Epidermal melanocyte (primary cell): ENCODE data around the gene CELF5.

ENCODE experiments used
- DNase-seq: peaks from one replicate; pipeline ENCODE4 v3.0.0; 2011; ENCODE audit warnings: low spot score; ENCODE audit not compliant: insufficient read length

Gene CELF5

DNA sequence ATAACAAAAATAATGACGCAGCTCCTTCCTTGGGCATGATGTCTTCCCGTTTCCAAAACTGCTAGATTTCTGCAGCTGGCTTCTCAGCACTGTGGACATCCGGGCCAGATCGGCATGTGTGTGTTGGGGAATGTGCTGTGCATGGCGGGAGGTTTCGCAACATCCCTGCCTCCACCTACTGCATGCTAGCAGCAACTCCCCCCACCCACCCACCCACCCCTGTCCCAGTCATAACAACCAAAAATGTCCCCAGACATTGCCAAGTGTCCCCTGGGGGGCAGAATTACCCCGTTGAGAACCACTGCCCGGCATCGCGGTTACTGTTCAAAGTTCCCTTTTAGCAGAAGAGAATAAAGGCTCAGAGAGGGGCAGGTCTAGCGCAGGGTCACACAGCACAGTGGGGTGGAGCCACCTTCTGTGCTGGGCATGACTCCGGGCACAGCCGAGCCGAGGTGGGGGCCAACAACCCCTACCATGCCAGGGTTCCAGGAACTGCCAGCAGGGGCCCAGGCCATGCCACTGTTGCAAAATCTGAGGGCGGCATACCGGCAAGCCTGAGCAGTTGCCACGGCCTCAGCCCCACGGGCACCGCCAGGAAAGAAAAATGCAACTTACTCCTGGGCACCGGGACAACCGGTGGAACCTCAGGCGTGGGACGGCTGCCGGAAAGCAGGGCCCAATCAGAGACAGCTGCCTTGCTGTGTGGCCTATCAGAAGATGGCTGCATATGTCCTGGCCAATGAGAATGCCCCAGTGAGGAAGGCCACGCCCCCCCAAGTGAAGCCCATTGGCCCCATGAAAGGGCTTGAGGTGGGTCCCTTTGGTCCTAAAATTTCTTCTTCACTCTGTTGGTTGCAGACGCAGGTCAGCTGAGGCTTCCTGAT, 119.4 kb downstream of the CELF5 start:
- DNase-seq, result no peak

DNA sequence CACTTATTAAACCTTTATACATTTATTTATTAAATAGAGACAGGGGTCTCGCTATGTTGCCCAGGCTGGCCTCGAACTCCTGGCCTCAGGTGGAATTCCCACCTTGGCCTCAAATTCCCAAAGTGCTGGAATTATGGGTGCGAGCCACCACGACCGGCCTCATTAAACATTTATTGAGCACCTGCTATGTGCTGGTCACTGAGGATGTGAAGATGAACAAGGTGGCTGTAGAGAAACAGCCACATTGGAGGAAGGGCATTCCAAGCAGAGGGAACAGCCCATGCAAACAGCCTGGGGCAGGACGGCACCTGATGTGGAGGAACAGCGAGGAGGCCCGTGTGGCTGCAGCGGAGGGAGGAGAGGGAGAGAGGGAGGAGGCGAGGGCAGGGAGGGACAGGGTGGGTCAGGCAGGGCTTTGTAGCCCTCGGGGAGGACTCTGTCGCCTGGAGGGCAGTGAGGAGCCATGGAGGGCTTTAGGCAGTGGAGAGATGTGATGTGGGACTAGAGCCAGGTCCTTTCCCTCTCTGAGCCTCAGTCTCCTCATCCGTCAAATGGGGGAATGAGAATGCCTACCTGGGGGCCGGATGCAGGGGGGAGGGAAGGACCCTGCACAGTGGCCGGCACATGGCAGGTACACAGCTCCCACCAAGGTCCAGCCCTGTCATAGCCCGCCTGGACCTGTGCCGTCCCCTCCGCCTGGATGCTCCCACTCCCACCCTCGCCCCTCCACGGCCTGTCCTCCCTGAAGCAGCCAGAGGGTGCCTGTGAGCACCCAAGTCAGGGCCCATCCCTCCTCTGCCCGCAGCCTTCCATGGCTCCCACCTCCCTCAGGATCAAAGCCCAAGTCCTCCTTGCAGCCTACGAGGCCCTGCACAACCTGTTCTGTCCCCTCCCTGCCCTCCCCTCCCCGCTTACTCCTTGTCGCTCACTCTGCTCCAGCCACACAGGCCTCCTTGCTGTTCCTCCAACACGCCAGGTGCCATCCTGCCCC, 120.4 kb downstream of the CELF5 start:
- DNase-seq, result no peak

- DNase-seq, result no peak
These were observed 121.5 kb downstream of the CELF5 start for GRCh38 chr19:3345850-3346460.
